ENCODE results near the gene FREY1. TPM values are rescaled to one million over a fixed set of nuclear protein-coding genes. Genes with fewer than 3 reads are reported as not detected.
"Not testable (repeated sequence)": the region's sequence is repeated elsewhere in the genome, so short reads cannot be mapped to it uniquely, and the experiment has no call there.

The FREY1 gene
- total RNA-seq, 1 experiment from 2014 or later, result 1.4 TPM

GRCh38 chr11:45906096-45906682 is 882 bp downstream of the FREY1 start:
- POLR2A ChIA-PET, result interaction anchor here (0.7 kb wide), 1 partner anchor 1689 kb away, joined by 8 read pairs; no protein-coding TSS in a partner anchor
- DNase-seq (ENCODE audit: low read depth, low spot score), result no peak
- ATAC-seq, result no peak
- H3K9me3 ChIP-seq (ENCODE audit: control insufficient read depth, insufficient read depth, low read depth, low read length), result no peaks in the 10 kb centered on the region
- TF ChIP-seq POLR2AphosphoS5 (IDR thresholded peaks at IDR 0.05; ENCODE audit: low read depth, low read length) (no peak), SIN3A (IDR thresholded peaks at IDR 0.05; ENCODE audit: borderline replicate concordance, insufficient read depth, low read depth, low read length) (no peak), TCF7L2 (IDR thresholded peaks at IDR 0.05; ENCODE audit: low read depth, low read length) (no peak), REST (IDR thresholded peaks at IDR 0.05; ENCODE audit: insufficient read depth in 1 of 2, low read depth in 2 of 2, low read length in 1 of 2) (no peak), CTCF (IDR thresholded peaks at IDR 0.05) (no peak)
- CTCF ChIA-PET, result no interaction called here
- no TSS peak for BruUV-seq (replicated peaks)
- intact Hi-C loops (cut with micrococcal nuclease; ENCODE audit: unreplicated experiment) (no loop called here), in situ Hi-C loops (cut with HindIII; ENCODE audit: low pct_unique_long_range_greater_than_20kb, low sequenced_read_pairs) (no loop called here)
- no peak overlapping the region for H3K4me3 ChIP-seq (ENCODE audit: low read depth in 2 of 2, low read length in 2 of 2)
- no peaks in the 10 kb centered on the region for H3K4me1 ChIP-seq (ENCODE audit: control insufficient read depth, insufficient read depth, low read length)
- no peaks in the 10 kb centered on the region for H3K36me3 ChIP-seq (ENCODE audit: control insufficient read depth, insufficient read depth, low read length)
- no peak overlapping the region for H3K27ac ChIP-seq (ENCODE audit: low read length)
- H3K27me3 ChIP-seq (ENCODE audit: control insufficient read depth, insufficient read depth, low read length), result no peaks in the 10 kb centered on the region

- ATAC-seq; CTCF ChIA-PET; BruUV-seq (replicated peaks); H3K4me3 ChIP-seq (ENCODE audit: low read depth in 2 of 2, low read length in 2 of 2); H3K27me3 ChIP-seq (ENCODE audit: control insufficient read depth, insufficient read depth, low read length); H3K4me1 ChIP-seq (ENCODE audit: control insufficient read depth, insufficient read depth, low read length); H3K36me3 ChIP-seq (ENCODE audit: control insufficient read depth, insufficient read depth, low read length); H3K27ac ChIP-seq (ENCODE audit: low read length); intact Hi-C loops (cut with micrococcal nuclease; ENCODE audit: unreplicated experiment); H3K9me3 ChIP-seq (ENCODE audit: control insufficient read depth, insufficient read depth, low read depth, low read length); POLR2A ChIA-PET; in situ Hi-C loops (cut with HindIII; ENCODE audit: low pct_unique_long_range_greater_than_20kb, low sequenced_read_pairs); DNase-seq (ENCODE audit: low read depth, low spot score): not testable (repeated sequence)
Measured at GRCh38 chr11:45905576-45905975, 1.5 kb downstream of the FREY1 start.

- Histone ChIP-seq H3K36me3 (ENCODE audit: control insufficient read depth, insufficient read depth, low read length) (no peaks in the 10 kb centered on the region), H3K27ac (ENCODE audit: low read length) (no peak overlapping the region), H3K4me1 (ENCODE audit: control insufficient read depth, insufficient read depth, low read length) (no peaks in the 10 kb centered on the region), H3K4me3 (ENCODE audit: low read depth in 2 of 2, low read length in 2 of 2) (no peak overlapping the region), H3K9me3 (ENCODE audit: control insufficient read depth, insufficient read depth, low read depth, low read length) (no peaks in the 10 kb centered on the region), H3K27me3 (ENCODE audit: control insufficient read depth, insufficient read depth, low read length) (no peaks in the 10 kb centered on the region)
- TF ChIP-seq REST (IDR thresholded peaks at IDR 0.05; ENCODE audit: insufficient read depth in 1 of 2, low read depth in 2 of 2, low read length in 1 of 2) (no peak), POLR2AphosphoS5 (IDR thresholded peaks at IDR 0.05; ENCODE audit: low read depth, low read length) (no peak), SIN3A (IDR thresholded peaks at IDR 0.05; ENCODE audit: borderline replicate concordance, insufficient read depth, low read depth, low read length) (no peak), CTCF (IDR thresholded peaks at IDR 0.05) (no peak), TCF7L2 (IDR thresholded peaks at IDR 0.05; ENCODE audit: low read depth, low read length) (no peak)
- ChIA-PET POLR2A (no interaction called here), CTCF (no interaction called here)
- no peak for ATAC-seq
- in situ Hi-C loops (cut with HindIII; ENCODE audit: low pct_unique_long_range_greater_than_20kb, low sequenced_read_pairs), result no loop called here
- intact Hi-C loops (cut with micrococcal nuclease; ENCODE audit: unreplicated experiment), result no loop called here
- no peak for DNase-seq (ENCODE audit: low read depth, low spot score)
- no TSS peak for BruUV-seq (replicated peaks)
Measured at GRCh38 chr11:45905095-45905494, 2.0 kb downstream of the FREY1 start.
